Activated naive CD4-positive, alpha-beta T cell treated with anti-CD3 and anti-CD28 coated beads, Interleukin-2, amount 50 U/mL, for 72 hours (primary cell): ENCODE results near the gene MLLT10. TPM values are rescaled to one million over a fixed set of nuclear protein-coding genes. Genes with fewer than 3 reads are reported as not detected.
A peak's percentile ranks its signal among the peaks of the same experiment; 100 is the strongest.

Experiments
- ATAC-seq, 2 donors: fragments of 150-1000 bp; cut with Tn5 transposase; 2 replicates each; pipeline ENCODE4 v1.10.0; 2021; ENCODE audit warnings: mild to moderate bottlenecking in 2 of 2, moderate library complexity in 2 of 2
- DNase-seq, 2 donors: peaks; one replicate each; pipeline ENCODE4 v3.0.0; 2021 to 2022; ENCODE audit warnings: low spot score in 2 of 2
- H3K27ac Mint-ChIP-seq, 2 donors: one replicate each; pipeline ENCODE4 v1.8.0; 2022; ENCODE audit warnings: mild to moderate bottlenecking in 2 of 2, mixed read lengths in 2 of 2
- H3K36me3 Mint-ChIP-seq, 2 donors: one replicate each; pipeline ENCODE4 v1.8.0; 2022; ENCODE audit warnings: mixed read lengths in 2 of 2
- H3K9me3 Mint-ChIP-seq, 2 donors: one replicate each; pipeline ENCODE4 v1.8.0; 2022; ENCODE audit warnings: mixed read lengths in 2 of 2
- total RNA-seq, 2 donors: library from RNA; stranded (reverse); gene quantifications; one replicate each; pipeline ENCODE4 v1.2.3, GENCODE V29; 2022

MLLT10 gene
- total RNA-seq, 2 donors from 2014 or later, result 20.1 to 46.4 TPM

GRCh38 chr10:21498377-21498776 lies 35.7 kb upstream of the MLLT10 start:
- ATAC-seq, result no peak
- DNase-seq, result no peak
- Mint-ChIP-seq H3K27ac (no peak overlapping the region), H3K9me3 (no peaks in the 10 kb centered on the region), H3K36me3 (peaks cover 7 to 12% of the 10 kb centered on the region in 2 donors)

DNA sequence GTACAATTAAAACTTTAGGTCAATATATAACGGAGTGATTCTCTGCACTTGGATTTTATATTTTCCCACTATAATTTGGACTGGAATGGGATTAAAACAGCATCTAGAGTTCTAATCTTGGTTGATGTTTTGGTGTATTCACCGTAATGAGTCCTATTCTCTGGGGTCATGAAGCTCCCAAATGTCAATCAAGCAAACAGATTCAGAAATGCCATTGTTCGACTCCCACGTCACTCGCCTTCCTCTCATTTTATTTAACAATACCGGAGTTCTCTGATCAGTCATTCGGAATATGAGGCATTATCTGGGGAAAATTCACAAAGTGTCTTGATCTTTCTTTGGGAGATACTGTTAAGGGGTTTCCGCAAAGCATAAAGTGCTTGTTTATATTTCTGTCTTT lies 35.0 kb upstream of the MLLT10 start:
- Mint-ChIP-seq H3K9me3 (no peaks in the 10 kb centered on the region), H3K27ac (no peak overlapping the region), H3K36me3 (peaks cover 7% of the 10 kb centered on the region in 2 donors)
- DNase-seq (no peak), ATAC-seq (no peak)

DNA sequence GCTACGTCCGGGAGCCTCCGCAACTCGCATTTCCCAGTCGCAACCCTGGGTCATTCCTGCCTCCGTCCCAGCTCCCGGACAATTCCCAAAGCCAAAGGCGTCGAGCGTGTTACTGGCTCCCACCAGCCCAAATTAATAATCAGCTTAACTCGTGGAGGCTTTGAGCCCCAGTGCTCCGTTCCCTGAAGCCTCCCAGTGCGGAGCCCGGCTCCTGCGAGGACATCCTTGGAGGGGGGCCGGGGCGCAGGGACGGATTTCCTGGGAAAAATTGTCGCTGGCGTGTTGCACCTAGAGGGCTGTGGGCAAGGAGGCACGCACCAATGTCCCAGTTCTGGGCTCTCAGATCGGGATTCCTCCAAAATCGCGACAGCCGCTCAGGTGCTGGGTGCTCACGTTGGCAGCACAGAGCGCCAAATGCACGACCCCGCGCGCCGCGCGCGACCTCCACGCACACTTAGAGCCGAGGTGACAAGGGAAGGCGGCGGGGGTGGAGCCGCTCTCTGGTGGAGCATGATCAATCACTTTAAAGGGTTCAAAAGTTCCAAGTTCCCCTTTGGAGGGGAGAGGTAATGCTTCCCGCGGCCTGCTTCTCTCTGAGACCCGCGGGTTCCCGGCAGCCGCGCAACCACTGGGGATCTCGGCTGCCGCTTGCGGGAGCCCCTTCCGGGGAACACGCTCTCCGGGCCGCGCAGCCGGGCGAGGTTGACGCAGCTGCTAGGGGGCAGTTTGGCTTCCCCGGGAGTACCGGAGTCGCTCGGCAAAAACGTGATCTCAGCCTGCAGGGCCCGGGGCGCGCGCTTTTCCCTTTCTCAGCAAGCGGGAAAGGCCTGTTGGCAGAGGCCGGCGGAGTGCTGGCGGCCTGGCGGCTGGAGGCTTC lies 34.1 kb upstream of the MLLT10 start:
- ATAC-seq, result no peak
- DNase-seq, result peak in 1 of 2 donors; percentile 21
- H3K36me3 Mint-ChIP-seq, result peaks cover 4 to 6% of the 10 kb centered on the region in 2 donors
- H3K9me3 Mint-ChIP-seq, result no peaks in the 10 kb centered on the region
- H3K27ac Mint-ChIP-seq, result no peak overlapping the region

DNA sequence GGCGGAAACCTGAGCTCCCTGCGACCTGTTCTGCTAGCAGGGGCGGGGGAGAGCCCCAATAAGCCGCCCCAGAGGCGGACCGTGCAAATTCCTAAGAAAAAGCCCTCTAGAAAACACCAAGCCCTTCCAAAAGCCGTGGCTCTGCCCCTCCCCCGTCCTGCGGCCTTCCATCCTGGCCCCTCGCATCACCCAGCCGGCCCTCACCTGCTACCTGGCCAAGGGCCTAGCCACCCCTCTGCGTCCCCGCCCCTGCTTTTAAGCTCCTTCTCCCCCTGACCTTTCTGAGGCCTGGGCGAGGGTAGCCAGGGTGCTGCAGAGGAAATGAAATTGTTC lies 33.5 kb upstream of the MLLT10 start:
- no peak for ATAC-seq
- H3K36me3 Mint-ChIP-seq, result peaks cover under 1 to 4% of the 10 kb centered on the region in 2 donors
- no peak overlapping the region for H3K27ac Mint-ChIP-seq
- no peak for DNase-seq
- H3K9me3 Mint-ChIP-seq, result no peaks in the 10 kb centered on the region

DNA sequence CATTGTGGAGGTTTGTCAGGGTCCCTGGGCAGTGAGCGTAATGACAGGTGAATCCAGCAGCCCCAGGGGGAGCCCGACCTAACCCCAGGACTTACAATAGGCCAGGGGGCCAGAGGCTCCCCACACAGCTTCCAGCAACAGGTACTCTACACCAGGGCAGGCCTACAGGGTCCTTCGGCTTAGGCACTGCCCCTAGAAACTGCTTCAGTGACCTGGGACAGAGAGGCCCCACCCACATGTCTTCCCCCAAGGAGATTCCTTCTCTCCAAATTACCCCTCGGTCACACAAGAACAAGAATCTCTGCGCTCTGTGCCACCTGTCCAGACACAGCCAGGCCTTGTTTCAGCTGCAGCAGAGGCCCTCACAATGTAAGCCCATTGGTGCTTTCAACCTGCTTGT lies 32.9 kb upstream of the MLLT10 start:
- no peak overlapping the region for H3K27ac Mint-ChIP-seq
- no peaks in the 10 kb centered on the region for H3K9me3 Mint-ChIP-seq
- no peak for ATAC-seq
- DNase-seq, result no peak
- H3K36me3 Mint-ChIP-seq, result peaks cover 0 to 4% of the 10 kb centered on the region in 2 donors

DNA sequence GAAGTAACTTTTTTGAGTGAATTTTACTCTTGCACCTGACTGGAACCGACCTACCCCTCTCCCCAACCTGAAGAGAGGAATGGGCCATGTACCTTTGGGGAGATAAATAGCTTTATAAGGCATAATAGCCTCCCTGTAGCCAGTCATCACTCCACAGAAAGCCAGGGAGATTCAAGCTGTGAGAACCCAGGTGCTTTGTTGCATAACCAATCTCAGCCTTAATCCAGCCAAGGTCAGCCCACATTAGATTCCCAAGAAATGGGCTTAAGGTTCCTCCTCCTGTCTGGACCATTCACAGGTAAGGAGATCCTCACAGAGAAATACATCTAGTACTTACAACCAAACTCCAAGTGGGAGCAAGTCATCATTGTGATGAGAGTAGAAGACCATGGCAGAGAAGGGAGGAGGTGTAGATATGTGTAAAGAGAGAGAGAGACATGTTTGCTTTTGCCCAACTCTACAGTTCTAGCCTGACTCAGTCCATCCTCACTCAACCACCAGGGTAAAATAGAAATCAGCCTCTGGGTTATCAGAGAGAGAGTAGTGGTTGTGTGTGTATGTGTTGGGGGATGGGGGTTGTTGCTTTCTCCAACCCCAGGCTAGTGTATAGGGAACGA lies 32.2 kb upstream of the MLLT10 start:
- DNase-seq, result no peak
- ATAC-seq, result peak in 1 of 2 donors; percentile 43
- no peaks in the 10 kb centered on the region for H3K9me3 Mint-ChIP-seq
- H3K27ac Mint-ChIP-seq, result no peak overlapping the region
- H3K36me3 Mint-ChIP-seq, result peaks cover 0 to 4% of the 10 kb centered on the region in 2 donors

GRCh38 chr10:21502348-21502740 lies 31.7 kb upstream of the MLLT10 start:
- no peak overlapping the region for H3K27ac Mint-ChIP-seq
- ATAC-seq, result no peak

GRCh38 chr10:21503542-21503941 lies 30.5 kb upstream of the MLLT10 start:
- Mint-ChIP-seq H3K27ac (no peak overlapping the region), H3K9me3 (no peaks in the 10 kb centered on the region), H3K36me3 (peaks cover 0 to 4% of the 10 kb centered on the region in 2 donors)
- ATAC-seq (no peak), DNase-seq (no peak)

More at GRCh38 chr10:21502348-21502740, 31.7 kb upstream of the MLLT10 start:
- Mint-ChIP-seq H3K9me3 (no peaks in the 10 kb centered on the region), H3K36me3 (peaks cover 0 to 4% of the 10 kb centered on the region in 2 donors)
- DNase-seq, result no peak

GRCh38 chr10:21505711-21506278 lies 28.2 kb upstream of the MLLT10 start:
- Mint-ChIP-seq H3K9me3 (no peaks in the 10 kb centered on the region), H3K27ac (no peak overlapping the region), H3K36me3 (no peaks in the 10 kb centered on the region)
- DNase-seq (no peak), ATAC-seq (no peak)

DNA sequence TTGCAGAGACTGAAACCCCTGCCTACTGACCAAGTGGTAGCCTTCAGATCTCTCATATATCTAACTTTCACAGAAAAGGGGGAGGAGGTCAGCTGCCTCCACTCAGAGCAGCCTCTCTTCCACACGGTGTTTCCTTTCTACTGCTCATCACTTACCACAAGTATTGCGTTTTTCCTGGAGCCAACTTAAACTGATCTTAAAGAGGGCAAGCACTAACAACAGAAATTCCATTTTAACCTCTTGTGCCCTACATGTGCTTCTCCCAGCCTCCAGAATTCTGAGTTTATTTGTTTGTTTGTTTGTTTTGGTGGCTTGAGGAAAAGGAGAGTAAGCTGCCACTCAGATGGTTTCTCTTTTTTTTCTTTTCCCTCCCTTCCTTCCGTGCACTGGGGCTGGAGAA lies 27.7 kb upstream of the MLLT10 start:
- DNase-seq (no peak), ATAC-seq (no peak)
- Mint-ChIP-seq H3K27ac (no peak overlapping the region), H3K36me3 (no peaks in the 10 kb centered on the region), H3K9me3 (no peaks in the 10 kb centered on the region)

DNA sequence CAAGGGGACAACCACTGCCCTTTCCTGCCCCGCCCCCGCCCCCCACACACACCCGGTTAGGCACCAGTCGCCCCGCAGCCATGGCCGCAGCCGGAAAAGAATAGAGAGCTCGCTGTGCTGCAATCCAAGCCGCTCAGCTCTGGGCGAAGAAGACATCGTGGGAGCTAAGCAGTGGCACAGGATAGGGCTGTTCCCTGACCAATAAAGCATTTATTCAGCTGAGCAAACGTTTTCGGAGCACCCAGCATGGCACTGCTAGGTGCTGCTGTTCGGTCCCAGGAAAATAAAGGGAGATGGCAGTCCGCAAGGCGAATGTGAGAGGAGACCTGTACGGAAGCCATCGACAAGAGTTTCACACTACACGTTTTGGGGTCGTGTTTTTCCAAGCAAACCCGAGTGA lies 26.9 kb upstream of the MLLT10 start:
- no peaks in the 10 kb centered on the region for H3K9me3 Mint-ChIP-seq
- H3K27ac Mint-ChIP-seq, result no peak overlapping the region
- no peaks in the 10 kb centered on the region for H3K36me3 Mint-ChIP-seq
- ATAC-seq (no peak), DNase-seq (no peak)

GRCh38 chr10:21508706-21509331 lies 25.2 kb upstream of the MLLT10 start:
- no peak overlapping the region for H3K27ac Mint-ChIP-seq
- ATAC-seq (no peak), DNase-seq (no peak)
- H3K36me3 Mint-ChIP-seq, result no peaks in the 10 kb centered on the region
- no peaks in the 10 kb centered on the region for H3K9me3 Mint-ChIP-seq

- no peak overlapping the region for H3K27ac Mint-ChIP-seq
- no peaks in the 10 kb centered on the region for H3K36me3 Mint-ChIP-seq
- ATAC-seq (no peak), DNase-seq (no peak)
- H3K9me3 Mint-ChIP-seq, result no peaks in the 10 kb centered on the region
Measured at GRCh38 chr10:21509341-21510240, 24.4 kb upstream of the MLLT10 start.

GRCh38 chr10:21510241-21511094 lies 23.6 kb upstream of the MLLT10 start:
- DNase-seq (no peak), ATAC-seq (no peak)
- Mint-ChIP-seq H3K9me3 (no peaks in the 10 kb centered on the region), H3K36me3 (no peaks in the 10 kb centered on the region), H3K27ac (no peak overlapping the region)

DNA sequence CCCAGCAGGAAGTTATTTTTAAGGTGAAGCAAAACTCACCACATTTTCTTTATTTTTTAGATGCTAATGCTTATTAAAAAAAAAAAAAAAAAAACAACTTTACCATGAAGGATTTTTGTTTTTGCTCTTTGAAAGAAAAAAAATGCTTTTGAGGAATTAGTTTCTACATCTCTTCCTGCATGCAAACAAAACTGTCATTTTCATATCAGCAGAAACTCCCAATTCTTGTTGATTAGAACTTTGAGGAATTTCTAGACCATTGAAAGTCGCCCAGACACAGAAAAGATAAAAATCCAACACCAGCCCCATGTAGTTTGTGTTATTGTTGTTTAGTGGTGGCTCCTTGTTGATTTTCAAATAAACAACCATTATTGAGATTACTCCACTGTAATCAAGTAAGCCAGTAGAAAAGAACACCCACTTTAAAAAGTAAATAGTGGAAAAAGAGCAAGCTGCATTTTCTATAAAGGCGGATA lies 22.9 kb upstream of the MLLT10 start:
- Mint-ChIP-seq H3K36me3 (no peaks in the 10 kb centered on the region), H3K9me3 (no peaks in the 10 kb centered on the region), H3K27ac (no peak overlapping the region)
- ATAC-seq (no peak), DNase-seq (no peak)
